ENCODE measurements around the gene SLC25A21. TPM values are rescaled to one million over a fixed set of nuclear protein-coding genes. Genes with fewer than 3 reads are reported as not detected.
"Not testable (repeated sequence)": the region's sequence is repeated elsewhere in the genome, so short reads cannot be mapped to it uniquely, and the experiment has no call there.

SLC25A21 gene
- polyA plus RNA-seq, 2 donors: 0.53 to 0.74 TPM

DNA sequence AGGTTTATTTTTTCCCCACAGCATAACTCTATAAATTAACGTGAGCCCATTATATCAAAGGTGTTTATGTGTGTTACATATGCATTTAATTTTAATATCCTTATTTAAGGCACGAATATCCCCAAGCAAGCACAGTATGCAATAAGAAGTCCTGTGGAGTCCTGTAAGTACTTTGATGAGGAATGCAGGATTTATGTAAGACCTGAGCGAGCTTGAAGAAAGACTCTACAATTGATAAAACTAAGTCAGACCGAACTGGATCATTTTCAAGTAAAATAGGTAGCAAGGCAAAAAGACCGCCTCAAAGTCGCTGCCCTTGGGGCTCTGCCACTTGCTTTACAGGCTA is 755 bp downstream of the SLC25A21 start:
- Histone ChIP-seq H3K9me3 (ENCODE audit: control insufficient read depth in 2 of 2, insufficient read depth in 1 of 2, low read depth in 1 of 2, low read length in 1 of 2) (peaks cover 0 to 2% of the 10 kb centered on the region in 2 donors), H3K27ac (ENCODE audit: low read depth in 2 of 2, low read length in 1 of 2) (peak overlapping the region; percentile 79 to 89), H3K27me3 (ENCODE audit: control insufficient read depth in 1 of 2, insufficient read depth in 2 of 2, low read length in 2 of 2) (no peaks in the 10 kb centered on the region), H3K36me3 (ENCODE audit: control insufficient read depth in 2 of 2, insufficient read depth in 2 of 2, low read length in 1 of 2) (no peaks in the 10 kb centered on the region), H3K4me3 (ENCODE audit: low read depth in 1 of 2, low read length in 2 of 2) (peak overlapping the region; percentile 76 to 83), H3K4me1 (ENCODE audit: control insufficient read depth in 2 of 2, insufficient read depth in 2 of 2, low read length in 1 of 2) (peaks cover 0 to 6% of the 10 kb centered on the region in 2 donors)
- WGBS, 2 donors: 1 to 4% methylated on average over 6 of the region's 6 CpGs

DNA sequence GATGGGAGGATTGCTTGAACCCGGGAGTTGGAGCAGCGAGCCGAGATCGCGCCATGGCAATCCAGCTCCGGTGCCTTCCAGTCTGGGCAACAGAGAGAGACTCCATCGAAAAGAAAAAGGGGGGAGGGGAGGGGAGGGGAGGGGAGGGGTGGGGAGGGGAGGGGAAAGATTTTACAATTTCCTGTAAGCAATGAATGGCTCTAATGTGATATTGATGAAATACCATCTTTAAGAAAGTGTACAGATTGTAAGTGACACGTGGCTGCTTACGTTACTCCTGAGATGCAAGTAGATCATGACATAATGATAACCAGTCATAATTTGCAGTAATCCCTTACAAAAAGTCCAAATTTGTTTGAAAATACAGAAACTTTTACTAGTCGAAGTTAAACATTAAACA is 1.4 kb downstream of the SLC25A21 start:
- 76 to 79% methylated on average over 9 to 10 of the region's 10 CpGs for WGBS, 2 donors

GRCh38 chr14:37170237-37170636 is 2.2 kb downstream of the SLC25A21 start:
- Histone ChIP-seq H3K36me3 (ENCODE audit: control insufficient read depth in 2 of 2, insufficient read depth in 2 of 2, low read length in 1 of 2) (no peaks in the 10 kb centered on the region), H3K4me3 (ENCODE audit: low read depth in 1 of 2, low read length in 2 of 2) (no peak overlapping the region), H3K9me3 (ENCODE audit: control insufficient read depth in 2 of 2, insufficient read depth in 1 of 2, low read depth in 1 of 2, low read length in 1 of 2) (peaks cover 0 to 2% of the 10 kb centered on the region in 2 donors), H3K27me3 (ENCODE audit: control insufficient read depth in 1 of 2, insufficient read depth in 2 of 2, low read length in 2 of 2) (no peaks in the 10 kb centered on the region), H3K4me1 (ENCODE audit: control insufficient read depth in 2 of 2, insufficient read depth in 2 of 2, low read length in 1 of 2) (peaks cover 0 to 6% of the 10 kb centered on the region in 2 donors), H3K27ac (ENCODE audit: low read depth in 2 of 2, low read length in 1 of 2) (no peak overlapping the region)
- WGBS, 2 donors: 82 to 89% methylated on average over 8 of the region's 8 CpGs

More for the DNA sequence above, 1.4 kb downstream of the SLC25A21 start:
- no peak overlapping the region for H3K27ac ChIP-seq (ENCODE audit: low read depth in 2 of 2, low read length in 1 of 2)
- peaks cover 0 to 6% of the 10 kb centered on the region in 2 donors for H3K4me1 ChIP-seq (ENCODE audit: control insufficient read depth in 2 of 2, insufficient read depth in 2 of 2, low read length in 1 of 2)
- H3K4me3 ChIP-seq (ENCODE audit: low read depth in 1 of 2, low read length in 2 of 2): no peak overlapping the region
- H3K9me3 ChIP-seq (ENCODE audit: control insufficient read depth in 2 of 2, insufficient read depth in 1 of 2, low read depth in 1 of 2, low read length in 1 of 2): peaks cover 0 to 2% of the 10 kb centered on the region in 2 donors
- H3K27me3 ChIP-seq (ENCODE audit: control insufficient read depth in 1 of 2, insufficient read depth in 2 of 2, low read length in 2 of 2): no peaks in the 10 kb centered on the region
- no peaks in the 10 kb centered on the region for H3K36me3 ChIP-seq (ENCODE audit: control insufficient read depth in 2 of 2, insufficient read depth in 2 of 2, low read length in 1 of 2)

GRCh38 chr14:37168721-37169120 is 3.7 kb downstream of the SLC25A21 start:
- whole genome bisulfite sequencing, 2 donors: 70 to 94% methylated on average over 4 of the region's 4 CpGs
- Histone ChIP-seq H3K27me3 (ENCODE audit: control insufficient read depth in 1 of 2, insufficient read depth in 2 of 2, low read length in 2 of 2) (no peaks in the 10 kb centered on the region), H3K36me3 (ENCODE audit: control insufficient read depth in 2 of 2, insufficient read depth in 2 of 2, low read length in 1 of 2) (no peaks in the 10 kb centered on the region), H3K9me3 (ENCODE audit: control insufficient read depth in 2 of 2, insufficient read depth in 1 of 2, low read depth in 1 of 2, low read length in 1 of 2) (peaks cover 0 to 2% of the 10 kb centered on the region in 2 donors), H3K4me1 (ENCODE audit: control insufficient read depth in 2 of 2, insufficient read depth in 2 of 2, low read length in 1 of 2) (peaks cover 0 to 6% of the 10 kb centered on the region in 2 donors), H3K27ac (ENCODE audit: low read depth in 2 of 2, low read length in 1 of 2) (no peak overlapping the region), H3K4me3 (ENCODE audit: low read depth in 1 of 2, low read length in 2 of 2) (no peak overlapping the region)

DNA sequence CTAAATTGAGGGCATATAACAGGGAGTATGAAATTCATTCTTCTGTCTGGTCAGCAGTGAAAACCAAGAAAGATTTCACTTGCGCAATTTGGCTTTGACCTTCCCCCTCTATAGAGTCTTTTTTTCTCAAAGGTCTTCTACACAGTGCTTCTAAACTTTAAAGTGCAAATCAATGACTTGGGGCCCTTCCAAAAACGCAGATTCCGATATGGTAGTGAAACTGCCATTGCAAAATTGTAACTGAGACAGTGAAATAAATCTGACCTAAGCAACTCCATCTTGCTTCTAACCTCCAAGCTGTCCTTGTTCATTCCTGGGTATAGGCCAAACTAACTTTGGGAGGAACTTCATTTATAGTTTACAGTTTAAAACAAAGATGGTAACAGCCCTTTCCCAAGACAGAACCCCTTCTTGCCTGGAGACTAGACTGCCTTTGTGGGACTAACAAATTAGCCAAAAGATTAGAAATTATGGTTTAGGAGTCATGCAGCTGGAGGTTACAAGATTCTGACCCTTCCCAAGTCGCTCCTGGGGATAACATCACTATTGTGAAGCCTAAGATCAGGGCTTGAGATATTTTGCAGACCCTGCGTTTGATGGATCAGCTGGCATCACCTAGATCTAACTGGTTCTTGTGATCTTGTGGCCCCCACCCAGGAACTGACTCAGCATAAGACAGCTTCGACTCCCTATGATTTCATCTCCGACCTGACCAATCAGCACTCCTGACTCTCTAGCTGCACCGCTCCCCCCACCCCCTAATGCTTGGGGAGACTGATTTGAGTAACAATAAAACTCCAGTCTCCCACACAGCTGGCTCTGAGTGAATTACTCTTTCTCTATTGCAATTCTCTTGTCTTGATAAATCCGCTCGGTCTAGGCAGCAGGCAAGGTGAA is 5.0 kb downstream of the SLC25A21 start:
- no peaks in the 10 kb centered on the region for H3K36me3 ChIP-seq (ENCODE audit: control insufficient read depth in 2 of 2, insufficient read depth in 2 of 2, low read length in 1 of 2)
- WGBS, 2 donors: 82 to 89% methylated on average over 10 of the region's 10 CpGs
- peaks cover 0 to 2% of the 10 kb centered on the region in 2 donors for H3K9me3 ChIP-seq (ENCODE audit: control insufficient read depth in 2 of 2, insufficient read depth in 1 of 2, low read depth in 1 of 2, low read length in 1 of 2)
- no peak overlapping the region for H3K4me3 ChIP-seq (ENCODE audit: low read depth in 1 of 2, low read length in 2 of 2)
- H3K27me3 ChIP-seq (ENCODE audit: control insufficient read depth in 1 of 2, insufficient read depth in 2 of 2, low read length in 2 of 2): no peaks in the 10 kb centered on the region
- no peak overlapping the region for H3K27ac ChIP-seq (ENCODE audit: low read depth in 2 of 2, low read length in 1 of 2)
- peaks cover 0 to 3% of the 10 kb centered on the region in 2 donors for H3K4me1 ChIP-seq (ENCODE audit: control insufficient read depth in 2 of 2, insufficient read depth in 2 of 2, low read length in 1 of 2)

GRCh38 chr14:37165794-37166193 is 6.6 kb downstream of the SLC25A21 start:
- WGBS, 2 donors: 85 to 93% methylated on average over 3 of the region's 3 CpGs
- H3K4me3 ChIP-seq (ENCODE audit: low read depth in 1 of 2, low read length in 2 of 2): no peak overlapping the region
- no peaks in the 10 kb centered on the region for H3K36me3 ChIP-seq (ENCODE audit: control insufficient read depth in 2 of 2, insufficient read depth in 2 of 2, low read length in 1 of 2)

GRCh38 chr14:37162307-37162706 is 10.1 kb downstream of the SLC25A21 start:
- H3K27ac ChIP-seq (ENCODE audit: low read depth in 2 of 2, low read length in 1 of 2); H3K9me3 ChIP-seq (ENCODE audit: control insufficient read depth in 2 of 2, insufficient read depth in 1 of 2, low read depth in 1 of 2, low read length in 1 of 2); H3K36me3 ChIP-seq (ENCODE audit: control insufficient read depth in 2 of 2, insufficient read depth in 2 of 2, low read length in 1 of 2); H3K4me1 ChIP-seq (ENCODE audit: control insufficient read depth in 2 of 2, insufficient read depth in 2 of 2, low read length in 1 of 2); H3K4me3 ChIP-seq (ENCODE audit: low read depth in 1 of 2, low read length in 2 of 2); H3K27me3 ChIP-seq (ENCODE audit: control insufficient read depth in 1 of 2, insufficient read depth in 2 of 2, low read length in 2 of 2): not testable (repeated sequence)
- WGBS, 2 donors: 83% methylated on average over 1 of the region's 2 CpGs; no CpG with 5 or more reads in 1 of the 2 donors

More at GRCh38 chr14:37165794-37166193, 6.6 kb downstream of the SLC25A21 start:
- no peaks in the 10 kb centered on the region for H3K4me1 ChIP-seq (ENCODE audit: control insufficient read depth in 2 of 2, insufficient read depth in 2 of 2, low read length in 1 of 2)
- no peak overlapping the region for H3K27ac ChIP-seq (ENCODE audit: low read depth in 2 of 2, low read length in 1 of 2)
- H3K9me3 ChIP-seq (ENCODE audit: control insufficient read depth in 2 of 2, insufficient read depth in 1 of 2, low read depth in 1 of 2, low read length in 1 of 2): no peaks in the 10 kb centered on the region
- no peaks in the 10 kb centered on the region for H3K27me3 ChIP-seq (ENCODE audit: control insufficient read depth in 1 of 2, insufficient read depth in 2 of 2, low read length in 2 of 2)

DNA sequence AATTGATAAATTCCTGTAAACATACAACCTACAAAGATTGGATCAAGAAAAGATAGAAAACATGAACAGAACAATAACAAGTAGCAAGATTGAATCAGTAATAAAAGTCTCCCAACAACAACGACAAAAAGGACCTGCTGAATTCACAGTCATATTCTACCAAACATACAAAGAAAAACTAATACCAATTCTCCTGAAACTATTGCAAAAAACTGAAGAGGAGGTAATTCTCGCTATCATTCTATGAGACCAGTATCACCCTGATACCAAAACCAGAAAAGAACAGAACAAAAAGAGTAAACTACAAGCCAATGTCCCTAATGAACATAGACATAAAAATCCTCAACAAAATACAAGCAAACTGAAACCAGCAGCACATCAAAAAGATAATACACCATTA is 14.4 kb downstream of the SLC25A21 start:
- Histone ChIP-seq H3K9me3 (ENCODE audit: control insufficient read depth in 2 of 2, insufficient read depth in 1 of 2, low read depth in 1 of 2, low read length in 1 of 2) (no peaks in the 10 kb centered on the region), H3K27me3 (ENCODE audit: control insufficient read depth in 1 of 2, insufficient read depth in 2 of 2, low read length in 2 of 2) (no peaks in the 10 kb centered on the region), H3K36me3 (ENCODE audit: control insufficient read depth in 2 of 2, insufficient read depth in 2 of 2, low read length in 1 of 2) (no peaks in the 10 kb centered on the region), H3K4me1 (ENCODE audit: control insufficient read depth in 2 of 2, insufficient read depth in 2 of 2, low read length in 1 of 2) (no peaks in the 10 kb centered on the region), H3K27ac (ENCODE audit: low read depth in 2 of 2, low read length in 1 of 2) (no peak overlapping the region), H3K4me3 (ENCODE audit: low read depth in 1 of 2, low read length in 2 of 2) (no peak overlapping the region)
- 89 to 91% methylated on average over 2 of the region's 2 CpGs for WGBS, 2 donors

GRCh38 chr14:37153483-37153882 is 18.9 kb downstream of the SLC25A21 start:
- WGBS, 2 donors: 84 to 86% methylated on average over 5 of the region's 5 CpGs
- H3K36me3 ChIP-seq (ENCODE audit: control insufficient read depth in 2 of 2, insufficient read depth in 2 of 2, low read length in 1 of 2): no peaks in the 10 kb centered on the region
- H3K4me3 ChIP-seq (ENCODE audit: low read depth in 1 of 2, low read length in 2 of 2): no peak overlapping the region
- no peak overlapping the region for H3K27ac ChIP-seq (ENCODE audit: low read depth in 2 of 2, low read length in 1 of 2)
- no peaks in the 10 kb centered on the region for H3K4me1 ChIP-seq (ENCODE audit: control insufficient read depth in 2 of 2, insufficient read depth in 2 of 2, low read length in 1 of 2)
- H3K9me3 ChIP-seq (ENCODE audit: control insufficient read depth in 2 of 2, insufficient read depth in 1 of 2, low read depth in 1 of 2, low read length in 1 of 2): no peaks in the 10 kb centered on the region
- no peaks in the 10 kb centered on the region for H3K27me3 ChIP-seq (ENCODE audit: control insufficient read depth in 1 of 2, insufficient read depth in 2 of 2, low read length in 2 of 2)

DNA sequence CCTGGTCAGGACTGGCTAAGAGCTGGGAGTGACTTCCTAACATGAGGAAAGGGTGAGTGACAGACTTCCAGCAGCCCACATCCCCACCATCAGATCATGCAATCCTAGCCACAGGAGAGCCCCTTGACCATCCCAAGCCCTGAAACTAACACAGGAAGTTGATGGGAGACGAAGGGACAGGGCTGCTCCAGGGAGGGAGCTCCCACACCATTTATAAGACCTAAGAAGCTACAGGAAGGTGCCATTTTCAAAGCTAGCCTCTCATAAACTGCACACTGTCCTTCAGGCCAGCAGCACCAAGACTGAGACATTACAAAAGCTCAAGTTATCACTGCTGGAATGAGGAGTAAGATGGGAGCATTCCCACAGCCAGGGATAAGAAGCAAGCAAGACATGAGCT is 19.4 kb downstream of the SLC25A21 start:
- Histone ChIP-seq H3K9me3 (ENCODE audit: control insufficient read depth in 2 of 2, insufficient read depth in 1 of 2, low read depth in 1 of 2, low read length in 1 of 2) (no peaks in the 10 kb centered on the region), H3K4me3 (ENCODE audit: low read depth in 1 of 2, low read length in 2 of 2) (no peak overlapping the region)
- WGBS, 2 donors: 44 to 46% methylated on average over 1 of the region's 1 CpG

More for the DNA sequence above, 19.4 kb downstream of the SLC25A21 start:
- Histone ChIP-seq H3K4me1 (ENCODE audit: control insufficient read depth in 2 of 2, insufficient read depth in 2 of 2, low read length in 1 of 2) (no peaks in the 10 kb centered on the region), H3K27ac (ENCODE audit: low read depth in 2 of 2, low read length in 1 of 2) (no peak overlapping the region), H3K27me3 (ENCODE audit: control insufficient read depth in 1 of 2, insufficient read depth in 2 of 2, low read length in 2 of 2) (no peaks in the 10 kb centered on the region), H3K36me3 (ENCODE audit: control insufficient read depth in 2 of 2, insufficient read depth in 2 of 2, low read length in 1 of 2) (no peaks in the 10 kb centered on the region)

All from esophagus (tissue), 2 donors.